PC-3 (cell line): ENCODE data around the gene NDEL1.

Source experiments
- CTCF ChIP-seq: fragments of 300-600 bp; sonication (generic); conservative IDR thresholded peaks from 2 replicates; pipeline ENCODE4 v1.5.1; 2017; ENCODE audit warnings: antibody characterized with exemption, low read depth, mild to moderate bottlenecking, low read length
- EZH2 ChIP-seq: fragments of 300-600 bp; sonication (generic); IDR thresholded peaks from one replicate; pipeline ENCODE4 v1.6.1; 2017; ENCODE audit warnings: antibody characterized with exemption, mild to moderate bottlenecking, low read length; ENCODE audit not compliant: unreplicated experiment
- EZH2phosphoT487 ChIP-seq: fragments of 300-600 bp; sonication (generic); IDR thresholded peaks from 2 replicates; pipeline ENCODE4 v1.6.1; 2018; ENCODE audit warnings: mild to moderate bottlenecking, antibody characterized with exemption, low read length, borderline replicate concordance

- no peak for TF ChIP-seq CTCF
- TF ChIP-seq EZH2, result no peak
- no peak for TF ChIP-seq EZH2phosphoT487
Observed at GRCh38 chr17:8503807-8504206, 68.1 kb downstream of the NDEL1 start.
